ENCODE measurements around the gene VTI1B.

VTI1B gene

GRCh38 chr14:67680121-67680602, 5.7 kb upstream of the VTI1B start:
- Histone ChIP-seq H3F3A (ENCODE audit: insufficient read depth) (peaks cover 17% of the 10 kb centered on the region), H2AFZ (ENCODE audit: low read depth, low read length, severe bottlenecking) (no peak overlapping the region), H3K27ac (ENCODE audit: low read depth, low read length) (no peak overlapping the region), H4K20me1 (ENCODE audit: low read depth, low read length) (no peaks in the 10 kb centered on the region), H3K9me2 (replicated peaks; ENCODE audit: insufficient read depth, low read length) (no peaks in the 10 kb centered on the region), H3K36me3 (ENCODE audit: low read length) (peaks cover 30% of the 10 kb centered on the region), H3K79me2 (ENCODE audit: insufficient read depth, low read length) (no peaks in the 10 kb centered on the region), H3K27me3 (ENCODE audit: low read length) (no peaks in the 10 kb centered on the region), H3K9ac (ENCODE audit: low read length) (no peak overlapping the region), H3K9me3 (ENCODE audit: insufficient read depth, low read length) (no peaks in the 10 kb centered on the region), H3K4me2 (ENCODE audit: low read depth, low read length, poor library complexity, severe bottlenecking) (no peak overlapping the region), H3K4me3 (ENCODE audit: insufficient read depth, low read length, poor library complexity, severe bottlenecking) (no peak overlapping the region)
- TF ChIP-seq EZH2phosphoT487 (conservative IDR thresholded peaks at IDR 0.05; ENCODE audit: low read length), result no peak

GRCh38 chr14:67679006-67679405, 4.6 kb upstream of the VTI1B start:
- H3K27ac ChIP-seq (ENCODE audit: low read depth, low read length), result no peak overlapping the region
- H3K9me3 ChIP-seq (ENCODE audit: insufficient read depth, low read length), result no peaks in the 10 kb centered on the region
- no peak overlapping the region for H3K4me3 ChIP-seq (ENCODE audit: insufficient read depth, low read length, poor library complexity, severe bottlenecking)
- H3K4me2 ChIP-seq (ENCODE audit: low read depth, low read length, poor library complexity, severe bottlenecking), result no peak overlapping the region
- peaks cover 3% of the 10 kb centered on the region for H3K79me2 ChIP-seq (ENCODE audit: insufficient read depth, low read length)
- no peaks in the 10 kb centered on the region for H3K9me2 ChIP-seq (replicated peaks; ENCODE audit: insufficient read depth, low read length)
- peaks cover 17% of the 10 kb centered on the region for H3F3A ChIP-seq (ENCODE audit: insufficient read depth)
- H3K9ac ChIP-seq (ENCODE audit: low read length), result no peak overlapping the region
- H3K36me3 ChIP-seq (ENCODE audit: low read length), result peaks cover 19% of the 10 kb centered on the region
- H2AFZ ChIP-seq (ENCODE audit: low read depth, low read length, severe bottlenecking), result no peak overlapping the region
- no peaks in the 10 kb centered on the region for H3K27me3 ChIP-seq (ENCODE audit: low read length)
- TF ChIP-seq EZH2phosphoT487 (conservative IDR thresholded peaks at IDR 0.05; ENCODE audit: low read length), result no peak
- no peak for TF ChIP-seq CTCF (IDR thresholded peaks at IDR 0.05; ENCODE audit: insufficient read depth, low read length, poor library complexity, severe bottlenecking)
- H4K20me1 ChIP-seq (ENCODE audit: low read depth, low read length), result no peaks in the 10 kb centered on the region

GRCh38 chr14:67675219-67675582, 769 bp upstream of the VTI1B start:
- H3K4me2 ChIP-seq (ENCODE audit: low read depth, low read length, poor library complexity, severe bottlenecking), result peak overlapping the region; percentile 97
- H3K36me3 ChIP-seq (ENCODE audit: low read length), result peaks cover 5% of the 10 kb centered on the region
- H3K79me2 ChIP-seq (ENCODE audit: insufficient read depth, low read length), result peaks cover 42% of the 10 kb centered on the region
- peak overlapping the region; percentile 72 for H2AFZ ChIP-seq (ENCODE audit: low read depth, low read length, severe bottlenecking)
- no peaks in the 10 kb centered on the region for H3K27me3 ChIP-seq (ENCODE audit: low read length)
- H3F3A ChIP-seq (ENCODE audit: insufficient read depth), result peaks cover 17% of the 10 kb centered on the region
- H3K27ac ChIP-seq (ENCODE audit: low read depth, low read length), result 0 out of 2 replicates have a peak overlapping the region, but pooled peaks have one; percentile 17
- no peaks in the 10 kb centered on the region for H3K9me2 ChIP-seq (replicated peaks; ENCODE audit: insufficient read depth, low read length)
- H4K20me1 ChIP-seq (ENCODE audit: low read depth, low read length), result peaks cover 7% of the 10 kb centered on the region; the same call in 1 of the 2 replicates
- no peaks in the 10 kb centered on the region for H3K9me3 ChIP-seq (ENCODE audit: insufficient read depth, low read length)
- TF ChIP-seq CTCF (IDR thresholded peaks at IDR 0.05; ENCODE audit: insufficient read depth, low read length, poor library complexity, severe bottlenecking) (no peak), EZH2phosphoT487 (conservative IDR thresholded peaks at IDR 0.05; ENCODE audit: low read length) (no peak)
- peak overlapping the region; percentile 74 for H3K9ac ChIP-seq (ENCODE audit: low read length)
- H3K4me3 ChIP-seq (ENCODE audit: insufficient read depth, low read length, poor library complexity, severe bottlenecking), result peak overlapping the region; percentile 74

GRCh38 chr14:67674139-67674479, 323 bp downstream of the VTI1B start:
- peaks cover 52% of the 10 kb centered on the region for H3K79me2 ChIP-seq (ENCODE audit: insufficient read depth, low read length)
- peak overlapping the region; percentile 72 for H2AFZ ChIP-seq (ENCODE audit: low read depth, low read length, severe bottlenecking)
- TF ChIP-seq EZH2phosphoT487 (conservative IDR thresholded peaks at IDR 0.05; ENCODE audit: low read length), result no peak
- H3K36me3 ChIP-seq (ENCODE audit: low read length), result no peaks in the 10 kb centered on the region; the same call in 1 of the 2 replicates
- H3K9me2 ChIP-seq (replicated peaks; ENCODE audit: insufficient read depth, low read length), result no peaks in the 10 kb centered on the region
- H3K9ac ChIP-seq (ENCODE audit: low read length), result peak overlapping the region; percentile 74
- no peaks in the 10 kb centered on the region for H3K27me3 ChIP-seq (ENCODE audit: low read length)
- H3F3A ChIP-seq (ENCODE audit: insufficient read depth), result peaks cover 17% of the 10 kb centered on the region
- peak overlapping the region; percentile 75; the same call in 1 of the 2 replicates for H3K27ac ChIP-seq (ENCODE audit: low read depth, low read length)
- peak overlapping the region; percentile 97 for H3K4me2 ChIP-seq (ENCODE audit: low read depth, low read length, poor library complexity, severe bottlenecking)
- H3K9me3 ChIP-seq (ENCODE audit: insufficient read depth, low read length), result no peaks in the 10 kb centered on the region
- H3K4me3 ChIP-seq (ENCODE audit: insufficient read depth, low read length, poor library complexity, severe bottlenecking), result peak overlapping the region; percentile 74
- peaks cover 7% of the 10 kb centered on the region; the same call in 1 of the 2 replicates for H4K20me1 ChIP-seq (ENCODE audit: low read depth, low read length)
